ENCODE results near the gene NUP42.
A peak's percentile ranks its signal among the peaks of the same experiment; 100 is the strongest.
"Not testable (repeated sequence)": the region's sequence is repeated elsewhere in the genome, so short reads cannot be mapped to it uniquely, and the experiment has no call there.

The NUP42 gene

GRCh38 chr7:23205577-23205908 lies 23.7 kb downstream of the NUP42 start:
- DNase-seq = peak; percentile 41

GRCh38 chr7:23205909-23206767 lies 24.3 kb downstream of the NUP42 start:
- DNase-seq = peak; percentile 41

- no peak for DNase-seq
Observed at GRCh38 chr7:23207021-23207420, 25.2 kb downstream of the NUP42 start.

- no peak for DNase-seq
Observed at GRCh38 chr7:23207884-23208283, 26.0 kb downstream of the NUP42 start.

- no peak for DNase-seq
Observed at GRCh38 chr7:23208316-23208715, 26.5 kb downstream of the NUP42 start.

- no peak for DNase-seq
Observed at GRCh38 chr7:23210506-23210905, 28.7 kb downstream of the NUP42 start.

GRCh38 chr7:23211589-23211988 lies 29.7 kb downstream of the NUP42 start:
- DNase-seq = no peak

- DNase-seq = no peak
Observed at GRCh38 chr7:23212395-23212794, 30.5 kb downstream of the NUP42 start.

GRCh38 chr7:23212841-23213240 lies 31.0 kb downstream of the NUP42 start:
- DNase-seq = no peak

GRCh38 chr7:23213755-23214154 lies 31.9 kb downstream of the NUP42 start:
- no peak for DNase-seq

- no peak for DNase-seq
Observed at GRCh38 chr7:23214423-23214822, 32.6 kb downstream of the NUP42 start.

GRCh38 chr7:23214938-23215337 lies 33.1 kb downstream of the NUP42 start:
- no peak for DNase-seq

- no peak for DNase-seq
Observed at GRCh38 chr7:23216021-23216420, 34.2 kb downstream of the NUP42 start.

- DNase-seq = no peak
Observed at GRCh38 chr7:23218196-23218595, 36.3 kb downstream of the NUP42 start.

- no peak for DNase-seq
Observed at GRCh38 chr7:23220690-23221305, 39.0 kb downstream of the NUP42 start.

- no peak for DNase-seq
Observed at GRCh38 chr7:23222439-23223030, 40.7 kb downstream of the NUP42 start.

GRCh38 chr7:23224364-23224763 lies 42.5 kb downstream of the NUP42 start:
- DNase-seq = not testable (repeated sequence)

- no peak for DNase-seq
Observed at GRCh38 chr7:23226844-23227450, 45.1 kb downstream of the NUP42 start.

GRCh38 chr7:23228412-23228811 lies 46.6 kb downstream of the NUP42 start:
- DNase-seq = no peak

- no peak for DNase-seq
Observed at GRCh38 chr7:23230641-23231101, 48.8 kb downstream of the NUP42 start.

GRCh38 chr7:23232966-23233365 lies 51.1 kb downstream of the NUP42 start:
- DNase-seq = no peak

GRCh38 chr7:23234569-23235296 lies 52.9 kb downstream of the NUP42 start:
- DNase-seq = no peak

- DNase-seq = no peak
Observed at GRCh38 chr7:23235813-23236221, 54.0 kb downstream of the NUP42 start.

Measured in NCI-H1092 treated with DMSO at 0.1 percent for 48 hours (cell line).